Kidney epithelial cell (primary cell): ENCODE measurements around the gene C10orf90. TPM values are rescaled to one million over a fixed set of nuclear protein-coding genes. Genes with fewer than 3 reads are reported as not detected.

Experiments used
- DNase-seq: peaks from one replicate; pipeline ENCODE4 v3.0.0-alpha.2; 2010; ENCODE audit warnings: low read depth
- H3K27me3 ChIP-seq: 2 replicates; pipeline ENCODE4 v1.6.0; 2011; ENCODE audit warnings: low read length; ENCODE audit not compliant: control insufficient read depth, insufficient read depth
- H3K36me3 ChIP-seq: 2 replicates; pipeline ENCODE4 v1.5.1; 2011; ENCODE audit warnings: low read length; ENCODE audit not compliant: control insufficient read depth, insufficient read depth
- H3K4me3 ChIP-seq: 2 replicates; pipeline ENCODE4 v1.5.1; 2011; ENCODE audit warnings: low read depth, mild to moderate bottlenecking, control low read depth, low read length
- total RNA-seq: library from RNA; depleted of rRNA; stranded (reverse); fragments of >200 nt; gene quantifications from 2 replicates; pipeline ENCODE4 v1.2.3, GENCODE V29; 2015
- TF ChIP-seq, protein P1 (sequence below): IDR thresholded peaks from 2 replicates; pipeline ENCODE4 v1.5.1; 2011; ENCODE audit warnings: mild to moderate bottlenecking, moderate library complexity, low read length, control low read depth, inconsistent platforms; ENCODE audit not compliant: insufficient read depth, poor library complexity, severe bottlenecking

The C10orf90 gene
- total RNA-seq, 1 donor from 2014 or later: not detected

DNA sequence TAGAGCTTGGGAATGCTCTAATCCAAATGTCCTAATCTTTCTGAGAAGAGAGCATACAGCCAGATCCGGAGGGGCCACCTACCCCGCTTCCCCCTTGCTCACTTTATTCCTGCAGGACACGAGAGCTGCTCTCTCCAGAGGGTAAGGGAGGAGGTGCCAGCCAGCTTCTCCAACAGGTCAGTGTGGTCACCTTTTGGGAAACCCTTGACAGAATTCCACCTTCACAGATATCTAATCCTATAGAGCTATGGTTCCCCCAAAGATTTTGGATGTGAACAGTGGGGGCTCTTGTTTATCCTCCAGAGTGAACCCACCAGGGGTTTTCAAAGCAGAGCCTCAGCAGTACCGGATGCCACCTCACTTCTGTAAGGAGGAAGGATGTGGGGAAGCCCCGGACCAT lies 34.6 kb upstream of the C10orf90 start:
- DNase-seq: no peak
- TF ChIP-seq, protein P1, sequence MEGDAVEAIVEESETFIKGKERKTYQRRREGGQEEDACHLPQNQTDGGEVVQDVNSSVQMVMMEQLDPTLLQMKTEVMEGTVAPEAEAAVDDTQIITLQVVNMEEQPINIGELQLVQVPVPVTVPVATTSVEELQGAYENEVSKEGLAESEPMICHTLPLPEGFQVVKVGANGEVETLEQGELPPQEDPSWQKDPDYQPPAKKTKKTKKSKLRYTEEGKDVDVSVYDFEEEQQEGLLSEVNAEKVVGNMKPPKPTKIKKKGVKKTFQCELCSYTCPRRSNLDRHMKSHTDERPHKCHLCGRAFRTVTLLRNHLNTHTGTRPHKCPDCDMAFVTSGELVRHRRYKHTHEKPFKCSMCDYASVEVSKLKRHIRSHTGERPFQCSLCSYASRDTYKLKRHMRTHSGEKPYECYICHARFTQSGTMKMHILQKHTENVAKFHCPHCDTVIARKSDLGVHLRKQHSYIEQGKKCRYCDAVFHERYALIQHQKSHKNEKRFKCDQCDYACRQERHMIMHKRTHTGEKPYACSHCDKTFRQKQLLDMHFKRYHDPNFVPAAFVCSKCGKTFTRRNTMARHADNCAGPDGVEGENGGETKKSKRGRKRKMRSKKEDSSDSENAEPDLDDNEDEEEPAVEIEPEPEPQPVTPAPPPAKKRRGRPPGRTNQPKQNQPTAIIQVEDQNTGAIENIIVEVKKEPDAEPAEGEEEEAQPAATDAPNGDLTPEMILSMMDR: no peak
- Histone ChIP-seq H3K27me3 (no peaks in the 10 kb centered on the region), H3K4me3 (no peak overlapping the region), H3K36me3 (no peaks in the 10 kb centered on the region)

DNA sequence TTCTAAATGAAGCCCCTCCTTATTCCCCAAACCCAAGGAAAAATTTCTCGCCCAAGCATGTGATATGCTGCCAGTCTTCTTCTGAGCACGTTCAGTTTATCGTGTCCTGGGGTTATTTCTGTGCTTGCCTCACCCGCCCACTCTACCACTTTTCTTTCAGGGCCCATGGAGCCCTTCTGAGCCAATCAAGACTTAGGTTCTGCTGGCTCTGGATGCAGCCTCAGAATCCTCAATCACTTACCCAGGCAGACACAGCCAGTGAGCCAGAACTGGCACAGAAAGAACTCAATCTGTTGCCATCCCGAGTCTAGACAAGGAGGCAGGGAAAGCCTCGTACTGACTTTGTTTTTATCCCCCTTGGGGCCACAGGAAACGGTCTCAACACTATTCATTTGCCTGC lies 34.2 kb upstream of the C10orf90 start:
- no peaks in the 10 kb centered on the region for H3K36me3 ChIP-seq
- DNase-seq: no peak
- no peak overlapping the region for H3K4me3 ChIP-seq
- TF ChIP-seq, protein P1: no peak
- no peaks in the 10 kb centered on the region for H3K27me3 ChIP-seq

DNA sequence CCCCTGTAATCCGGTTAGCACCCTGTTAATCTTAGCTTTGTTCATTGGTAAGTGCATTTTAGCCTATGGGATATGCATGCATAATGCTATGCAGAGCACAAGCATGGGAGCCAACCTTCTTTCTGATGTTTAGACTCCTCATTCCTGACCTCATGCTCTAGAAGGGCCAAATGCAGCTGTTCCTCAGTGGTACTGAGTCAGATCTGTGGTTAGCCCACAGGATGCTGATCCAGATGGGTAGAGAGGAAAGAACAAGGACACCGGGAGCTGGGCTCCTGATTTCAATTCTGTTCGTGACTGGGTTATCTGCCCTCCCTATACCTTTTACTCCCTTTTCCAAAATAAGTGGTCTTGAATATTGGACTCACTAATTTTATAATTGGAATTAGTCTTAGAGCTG lies 31.7 kb upstream of the C10orf90 start:
- no peak for DNase-seq
- Histone ChIP-seq H3K27me3 (no peaks in the 10 kb centered on the region), H3K4me3 (no peak overlapping the region), H3K36me3 (no peaks in the 10 kb centered on the region)
- TF ChIP-seq, protein P1: no peak

DNA sequence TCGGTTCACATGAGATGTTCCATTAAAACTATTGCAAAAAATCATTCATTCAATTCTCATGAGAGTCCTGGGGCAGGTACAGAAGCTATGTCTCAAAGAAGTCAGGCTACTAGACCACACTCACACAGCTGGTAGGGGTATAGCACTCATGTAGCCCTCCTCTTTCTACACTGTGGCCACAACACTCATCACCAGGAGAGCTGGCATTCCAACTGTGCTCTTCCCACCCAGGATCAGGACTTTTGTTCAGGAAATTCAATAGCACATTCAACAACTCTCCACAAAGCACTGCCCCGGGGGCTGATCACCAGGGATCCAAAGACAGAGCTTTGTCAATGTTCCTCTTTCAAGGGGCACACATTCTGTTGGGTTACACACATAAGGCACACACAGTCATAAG lies 31.0 kb upstream of the C10orf90 start:
- no peaks in the 10 kb centered on the region for H3K27me3 ChIP-seq
- TF ChIP-seq, protein P1: no peak
- DNase-seq: no peak
- no peak overlapping the region for H3K4me3 ChIP-seq
- no peaks in the 10 kb centered on the region for H3K36me3 ChIP-seq

DNA sequence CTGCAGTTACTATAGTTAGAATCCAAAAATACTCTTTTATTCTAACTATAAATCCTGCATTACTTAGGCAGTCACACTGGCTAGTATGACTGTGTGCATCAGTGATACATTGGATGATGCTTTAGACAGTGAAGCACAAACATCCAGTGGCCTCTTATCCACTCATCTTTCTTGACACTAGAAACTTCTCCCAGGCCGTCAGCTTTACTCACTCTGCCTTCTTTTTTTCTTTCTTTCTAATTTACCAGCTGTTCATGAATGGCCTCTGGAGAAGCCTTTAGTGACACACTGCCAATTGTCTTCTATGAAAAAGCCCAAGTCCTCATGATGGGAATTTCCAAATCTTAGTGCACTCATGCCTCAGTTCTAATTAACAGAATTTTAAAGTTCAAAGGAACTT lies 26.2 kb upstream of the C10orf90 start:
- H3K4me3 ChIP-seq: no peak overlapping the region
- no peaks in the 10 kb centered on the region for H3K27me3 ChIP-seq
- no peak for DNase-seq
- TF ChIP-seq, protein P1: no peak
- no peaks in the 10 kb centered on the region for H3K36me3 ChIP-seq

DNA sequence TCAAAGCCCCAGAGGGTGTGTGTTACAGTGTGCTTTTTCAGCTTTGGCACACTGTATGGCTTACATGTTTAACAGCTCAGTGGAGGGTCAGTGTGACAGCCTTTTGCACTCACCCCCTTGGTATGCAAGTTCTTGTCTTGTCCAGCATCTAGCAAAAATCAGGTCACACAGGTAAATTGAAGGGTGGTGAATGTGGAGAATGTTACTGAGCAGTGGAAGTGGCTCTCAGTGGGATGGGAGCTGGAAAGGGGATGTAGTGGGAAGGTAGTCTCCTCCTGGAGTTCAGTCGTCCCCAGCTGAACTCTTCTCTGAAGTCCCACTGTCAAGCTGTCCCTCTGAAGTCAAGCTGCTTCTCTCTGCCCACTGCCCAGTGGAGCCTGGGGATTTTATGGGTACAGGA lies 21.0 kb upstream of the C10orf90 start:
- Histone ChIP-seq H3K4me3 (no peak overlapping the region), H3K27me3 (no peaks in the 10 kb centered on the region), H3K36me3 (no peaks in the 10 kb centered on the region)
- TF ChIP-seq, protein P1: no peak
- no peak for DNase-seq
